Measurements from ENCODE around the gene PLS3. TPM values are rescaled to one million over a fixed set of nuclear protein-coding genes. Genes with fewer than 3 reads are reported as not detected.
A peak's percentile ranks its signal among the peaks of the same experiment; 100 is the strongest.

Gene PLS3, protein sequence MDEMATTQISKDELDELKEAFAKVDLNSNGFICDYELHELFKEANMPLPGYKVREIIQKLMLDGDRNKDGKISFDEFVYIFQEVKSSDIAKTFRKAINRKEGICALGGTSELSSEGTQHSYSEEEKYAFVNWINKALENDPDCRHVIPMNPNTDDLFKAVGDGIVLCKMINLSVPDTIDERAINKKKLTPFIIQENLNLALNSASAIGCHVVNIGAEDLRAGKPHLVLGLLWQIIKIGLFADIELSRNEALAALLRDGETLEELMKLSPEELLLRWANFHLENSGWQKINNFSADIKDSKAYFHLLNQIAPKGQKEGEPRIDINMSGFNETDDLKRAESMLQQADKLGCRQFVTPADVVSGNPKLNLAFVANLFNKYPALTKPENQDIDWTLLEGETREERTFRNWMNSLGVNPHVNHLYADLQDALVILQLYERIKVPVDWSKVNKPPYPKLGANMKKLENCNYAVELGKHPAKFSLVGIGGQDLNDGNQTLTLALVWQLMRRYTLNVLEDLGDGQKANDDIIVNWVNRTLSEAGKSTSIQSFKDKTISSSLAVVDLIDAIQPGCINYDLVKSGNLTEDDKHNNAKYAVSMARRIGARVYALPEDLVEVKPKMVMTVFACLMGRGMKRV
- total RNA-seq (110 TPM), polyA plus RNA-seq (ENCODE audit: insufficient read depth, low read depth, low replicate concordance) (97.4 TPM)
- long read RNA-seq, donor 1, transcript PLS3-202 (16 exons, 3,280 nt): major isoform, 7 of 54 reads
- long read RNA-seq, donor 1, partial matches to known transcripts: 46 of 54 reads
- long read RNA-seq, donor 1, other reads (novel, unspliced or antisense): 0 of 54 reads
- long read RNA-seq, donor 2, transcript PLS3-202 (16 exons, 3,280 nt): major isoform, 28 of 47 reads
- long read RNA-seq, donor 2, partial matches to known transcripts: 18 of 47 reads
- long read RNA-seq, donor 2, other reads (novel, unspliced or antisense): 0 of 47 reads
- long read RNA-seq, donor 3, transcript PLS3-202 (16 exons, 3,280 nt): major isoform, 34 of 135 reads
- long read RNA-seq, donor 3, partial matches to known transcripts: 101 of 135 reads
- long read RNA-seq, donor 3, other reads (novel, unspliced or antisense): 0 of 135 reads
- long read RNA-seq, donor 4, transcript PLS3-202 (16 exons, 3,280 nt): major isoform, 18 of 45 reads
- long read RNA-seq, donor 4, partial matches to known transcripts: 26 of 45 reads
- long read RNA-seq, donor 4, other reads (novel, unspliced or antisense): 0 of 45 reads
- long read RNA-seq, donor 5, partial matches to known transcripts: 0 of 1 reads
- long read RNA-seq, donor 5, other reads (novel, unspliced or antisense): 0 of 1 reads
- long read RNA-seq, donor 6, transcript PLS3-202 (16 exons, 3,280 nt): major isoform, 36 of 135 reads
- long read RNA-seq, donor 6, partial matches to known transcripts: 98 of 135 reads
- long read RNA-seq, donor 6, other reads (novel, unspliced or antisense): 0 of 135 reads
- long read RNA-seq, donor 7, transcript PLS3-209 (16 exons, 3,037 nt): minor isoform, 10 of 158 reads
- long read RNA-seq, donor 7, transcript PLS3-202 (16 exons, 3,280 nt): major isoform, 134 of 158 reads
- long read RNA-seq, donor 7, partial matches to known transcripts: 4 of 158 reads
- long read RNA-seq, donor 7, other reads (novel, unspliced or antisense): 10 of 158 reads
- long read RNA-seq, donor 8, transcript PLS3-202 (16 exons, 3,280 nt): major isoform, 15 of 54 reads
- long read RNA-seq, donor 8, partial matches to known transcripts: 39 of 54 reads
- long read RNA-seq, donor 8, other reads (novel, unspliced or antisense): 0 of 54 reads
- long read RNA-seq, donor 9, transcript PLS3-202 (16 exons, 3,280 nt): major isoform, 7 of 49 reads
- long read RNA-seq, donor 9, partial matches to known transcripts: 41 of 49 reads
- long read RNA-seq, donor 9, other reads (novel, unspliced or antisense): 0 of 49 reads
- long read RNA-seq, donor 10, transcript PLS3-202 (16 exons, 3,280 nt): major isoform, 14 of 33 reads
- long read RNA-seq, donor 10, partial matches to known transcripts: 18 of 33 reads
- long read RNA-seq, donor 10, other reads (novel, unspliced or antisense): 0 of 33 reads

DNA sequence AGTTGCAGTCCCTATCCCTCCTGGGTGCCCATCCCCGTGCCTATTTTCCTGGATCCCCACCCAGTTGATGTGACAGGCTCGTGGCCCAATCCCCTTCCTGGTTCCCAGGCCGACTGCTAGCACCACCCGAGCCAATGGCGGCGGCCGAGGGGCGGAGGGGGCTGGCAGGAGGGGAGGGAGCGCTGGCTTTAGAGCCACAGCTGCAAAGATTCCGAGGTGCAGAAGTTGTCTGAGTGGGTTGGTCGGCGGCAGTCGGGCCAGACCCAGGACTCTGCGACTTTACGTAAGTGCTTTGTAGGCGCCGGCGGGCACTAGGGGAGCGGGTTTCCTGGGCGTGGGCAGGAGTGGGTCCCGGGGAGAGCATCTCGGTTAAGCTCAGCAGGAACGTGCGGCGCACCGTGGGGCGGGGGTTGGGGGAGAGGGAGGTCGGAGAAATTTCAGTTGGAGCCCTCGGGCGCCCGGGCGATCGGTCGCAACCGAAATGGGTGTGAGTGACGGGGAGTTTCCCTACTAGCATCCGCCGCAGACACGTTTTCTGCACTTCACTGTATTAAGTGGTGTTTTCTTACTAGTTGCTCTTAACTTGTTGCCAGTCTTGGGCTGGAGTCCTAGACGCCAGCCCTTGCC lies at the start of gene PLS3:
Gene PLS3 (plus strand): TSS at position 197 of the 627 bp plus-strand sequence. CDS start 49,077 bp downstream, outside the sequence.
- H3K9me3 ChIP-seq (ENCODE audit: control insufficient read depth in 2 of 3, insufficient read depth in 1 of 3, low read length in 3 of 3): no peaks in the 10 kb centered on the region
- H3K9ac ChIP-seq (ENCODE audit: low read length in 3 of 3): peak within 1 kb of the TSS; percentile 60 to 87 (median 71)
- peak within 1 kb of the TSS; percentile 78 to 83 (median 82) for H3K4me3 ChIP-seq (ENCODE audit: low read length in 3 of 3)
- H3K4me1 ChIP-seq (ENCODE audit: control insufficient read depth in 2 of 3, insufficient read depth in 2 of 3, low read depth in 1 of 3, low read length in 3 of 3): peaks cover 0 to 3% (median 2%) of the 10 kb centered on the region in 3 donors
- H3K27me3 ChIP-seq (ENCODE audit: control insufficient read depth, insufficient read depth, low read length): peaks cover 11% of the 10 kb centered on the region
- peak; percentile 79 to 94 (median 85) for DNase-seq
- no peak for TF ChIP-seq CTCF (IDR thresholded peaks at IDR 0.05; ENCODE audit: borderline replicate concordance, extremely low read depth, insufficient read depth)
- intact Hi-C loops (cut with DNase I): no loop called here
- FAIRE-seq: no peak
- H3K27ac ChIP-seq (ENCODE audit: low read depth in 2 of 2, low read length in 2 of 2): peak within 1 kb of the TSS; percentile 93 to 95
- H3K36me3 ChIP-seq (ENCODE audit: control insufficient read depth in 2 of 3, insufficient read depth in 3 of 3, low read length in 3 of 3): no peaks in the 10 kb centered on the region

- H3K9ac ChIP-seq (ENCODE audit: low read length in 3 of 3): no peak overlapping the region
- FAIRE-seq: peak; percentile 77
- intact Hi-C loops (cut with DNase I): no loop called here
Measured at GRCh38 chrX:115518113-115518512, 42.9 kb upstream of the PLS3 start.

More at GRCh38 chrX:115518113-115518512, 42.9 kb upstream of the PLS3 start:
- Histone ChIP-seq H3K9me3 (ENCODE audit: control insufficient read depth in 2 of 3, insufficient read depth in 1 of 3, low read length in 3 of 3) (no peaks in the 10 kb centered on the region), H3K4me1 (ENCODE audit: control insufficient read depth in 2 of 3, insufficient read depth in 2 of 3, low read depth in 1 of 3, low read length in 3 of 3) (no peaks in the 10 kb centered on the region), H3K27ac (ENCODE audit: low read depth in 2 of 2, low read length in 2 of 2) (no peak overlapping the region), H3K36me3 (ENCODE audit: control insufficient read depth in 2 of 3, insufficient read depth in 3 of 3, low read length in 3 of 3) (no peaks in the 10 kb centered on the region), H3K27me3 (ENCODE audit: control insufficient read depth, insufficient read depth, low read length) (peaks cover 2% of the 10 kb centered on the region), H3K4me3 (ENCODE audit: low read length in 3 of 3) (no peak overlapping the region)
- no peak for DNase-seq
- TF ChIP-seq CTCF (IDR thresholded peaks at IDR 0.05; ENCODE audit: borderline replicate concordance, extremely low read depth, insufficient read depth): no peak

Data from kidney (tissue), 22 donors.